HEK293 (cell line): ENCODE data around the gene APBA1.

Experiments used
- CTCF ChIA-PET: fragments of 350-600 bp; formaldehyde crosslinking; extraction: SDS; loops from one replicate; lab custom pipeline; 2021; ENCODE audit warnings: antibody characterized with exemption; lab: Yijun Ruan, JAX
- POLR2A ChIA-PET: fragments of 300-600 bp; formaldehyde crosslinking; extraction: SDS; loops from one replicate; lab custom pipeline; 2020; ENCODE audit warnings: antibody characterized with exemption, inconsistent platforms; lab: Yijun Ruan, JAX
- H3K27ac ChIP-seq: fragments of 200-500 bp; sonication (Bioruptor generic); 2 replicates; pipeline ENCODE4 v1.5.1; 2014; ENCODE audit warnings: low read depth, low read length, control low read depth, inconsistent platforms; ENCODE audit errors: extremely low read depth
- H3K36me3 ChIP-seq, 2 experiments: fragments of 200-500 bp in 1 of 2; sonication (Bioruptor generic) in 1 of 2; 1 replicate in 1 of 2; 2 replicates in 1 of 2; pipeline ENCODE4 v1.5.1; 2014 to 2017; ENCODE audit warnings: inconsistent platforms in 2 of 2, low read length in 2 of 2; ENCODE audit not compliant: control insufficient read depth in 2 of 2, insufficient read depth in 1 of 2
- H3K4me1 ChIP-seq: fragments of 200-500 bp; sonication (Bioruptor generic); 2 replicates; pipeline ENCODE4 v1.5.1; 2014; ENCODE audit warnings: mild to moderate bottlenecking, low read length, inconsistent platforms; ENCODE audit not compliant: control insufficient read depth, insufficient read depth
- H3K4me3 ChIP-seq: 2 replicates; pipeline ENCODE4 v1.5.1; 2011; ENCODE audit warnings: low read depth, mild to moderate bottlenecking, control low read depth, low read length, moderate library complexity
- H3K9me3 ChIP-seq: fragments of 200-500 bp; sonication (Bioruptor generic); 2 replicates; pipeline ENCODE4 v1.5.1; 2014; ENCODE audit warnings: low read depth, low read length, inconsistent platforms; ENCODE audit not compliant: control insufficient read depth, insufficient read depth
- GLIS1 ChIP-seq: fragments of 450-650 bp; formaldehyde crosslinking; IDR thresholded peaks from 2 replicates; pipeline ENCODE4 v1.5.1; 2016; ENCODE audit warnings: missing biosample characterization, missing genetic modification characterization
- KLF9 ChIP-seq: fragments of 450-650 bp; formaldehyde crosslinking; IDR thresholded peaks from 2 replicates; pipeline ENCODE4 v1.5.1; 2016; ENCODE audit warnings: missing biosample characterization, missing genetic modification characterization, low read depth
- SCRT2 ChIP-seq: fragments of 450-650 bp; formaldehyde crosslinking; IDR thresholded peaks from 2 replicates; pipeline ENCODE4 v1.5.1; 2016; ENCODE audit warnings: missing biosample characterization, missing genetic modification characterization
- SETDB1 ChIP-seq: IDR thresholded peaks from one replicate; pipeline ENCODE4 v1.6.1; 2017; ENCODE audit warnings: mild to moderate bottlenecking, low read length, moderate library complexity, mixed read lengths; ENCODE audit not compliant: insufficient read length
- ZBTB20 ChIP-seq: fragments of 450-650 bp; formaldehyde crosslinking; IDR thresholded peaks from 2 replicates; pipeline ENCODE4 v1.5.1; 2016; ENCODE audit warnings: missing biosample characterization, missing genetic modification characterization
- ZBTB48 ChIP-seq: fragments of 450-650 bp; formaldehyde crosslinking; IDR thresholded peaks from 2 replicates; pipeline ENCODE4 v1.5.1; 2016; ENCODE audit warnings: missing biosample characterization, missing genetic modification characterization
- ZNF132 ChIP-seq: fragments of 450-650 bp; formaldehyde crosslinking; IDR thresholded peaks from 2 replicates; pipeline ENCODE4 v1.5.1; 2017; ENCODE audit warnings: missing biosample characterization, missing genetic modification characterization, borderline replicate concordance
- ZNF140 ChIP-seq: fragments of 450-650 bp; formaldehyde crosslinking; IDR thresholded peaks from 2 replicates; pipeline ENCODE4 v1.5.1; 2016; ENCODE audit warnings: missing biosample characterization, missing genetic modification characterization
- ZNF184 ChIP-seq: fragments of 450-650 bp; IDR thresholded peaks from 2 replicates; pipeline ENCODE4 v1.5.1; 2018; ENCODE audit warnings: missing biosample characterization, mild to moderate bottlenecking, missing genetic modification characterization
- ZNF26 ChIP-seq: fragments of 450-650 bp; formaldehyde crosslinking; IDR thresholded peaks from 2 replicates; pipeline ENCODE4 v1.5.1; 2016; ENCODE audit warnings: missing biosample characterization, missing genetic modification characterization
- ZNF292 ChIP-seq: fragments of 450-650 bp; formaldehyde crosslinking; IDR thresholded peaks from 2 replicates; pipeline ENCODE4 v1.5.1; 2016; ENCODE audit warnings: low read depth, missing biosample characterization, missing genetic modification characterization, borderline replicate concordance
- ZNF302 ChIP-seq: fragments of 450-650 bp; formaldehyde crosslinking; IDR thresholded peaks from 2 replicates; pipeline ENCODE4 v1.5.1; 2016; ENCODE audit warnings: missing biosample characterization, missing genetic modification characterization, low read depth
- ZNF48 ChIP-seq: fragments of 450-650 bp; formaldehyde crosslinking; IDR thresholded peaks from 2 replicates; pipeline ENCODE4 v1.5.1; 2016; ENCODE audit warnings: missing biosample characterization, missing genetic modification characterization
- ZNF488 ChIP-seq: fragments of 450-650 bp; formaldehyde crosslinking; IDR thresholded peaks from 2 replicates; pipeline ENCODE4 v1.5.1; 2016; ENCODE audit warnings: missing biosample characterization, missing genetic modification characterization
- ZNF610 ChIP-seq: fragments of 450-650 bp; formaldehyde crosslinking; IDR thresholded peaks from 2 replicates; pipeline ENCODE4 v1.5.1; 2016; ENCODE audit warnings: missing biosample characterization, missing genetic modification characterization, borderline replicate concordance
- ZNF623 ChIP-seq: fragments of 450-650 bp; formaldehyde crosslinking; IDR thresholded peaks from 2 replicates; pipeline ENCODE4 v1.5.1; 2016; ENCODE audit warnings: missing biosample characterization, missing genetic modification characterization
- ZNF704 ChIP-seq: fragments of 450-650 bp; formaldehyde crosslinking; IDR thresholded peaks from 2 replicates; pipeline ENCODE4 v1.5.1; 2016; ENCODE audit warnings: missing biosample characterization, missing genetic modification characterization
- TF ChIP-seq, protein P1 (sequence below): fragments of 450-650 bp; formaldehyde crosslinking; IDR thresholded peaks from 2 replicates; pipeline ENCODE4 v1.5.1; 2017; ENCODE audit warnings: missing biosample characterization, missing genetic modification characterization
- TF ChIP-seq, protein P2 (sequence below): fragments of 450-650 bp; formaldehyde crosslinking; IDR thresholded peaks from 2 replicates; pipeline ENCODE4 v1.5.1; 2016; ENCODE audit warnings: missing biosample characterization, missing genetic modification characterization
- TF ChIP-seq, protein P3 (sequence below): fragments of 450-650 bp; formaldehyde crosslinking; IDR thresholded peaks from 2 replicates; pipeline ENCODE4 v1.5.1; 2016; ENCODE audit warnings: missing biosample characterization, missing genetic modification characterization

Gene APBA1

DNA sequence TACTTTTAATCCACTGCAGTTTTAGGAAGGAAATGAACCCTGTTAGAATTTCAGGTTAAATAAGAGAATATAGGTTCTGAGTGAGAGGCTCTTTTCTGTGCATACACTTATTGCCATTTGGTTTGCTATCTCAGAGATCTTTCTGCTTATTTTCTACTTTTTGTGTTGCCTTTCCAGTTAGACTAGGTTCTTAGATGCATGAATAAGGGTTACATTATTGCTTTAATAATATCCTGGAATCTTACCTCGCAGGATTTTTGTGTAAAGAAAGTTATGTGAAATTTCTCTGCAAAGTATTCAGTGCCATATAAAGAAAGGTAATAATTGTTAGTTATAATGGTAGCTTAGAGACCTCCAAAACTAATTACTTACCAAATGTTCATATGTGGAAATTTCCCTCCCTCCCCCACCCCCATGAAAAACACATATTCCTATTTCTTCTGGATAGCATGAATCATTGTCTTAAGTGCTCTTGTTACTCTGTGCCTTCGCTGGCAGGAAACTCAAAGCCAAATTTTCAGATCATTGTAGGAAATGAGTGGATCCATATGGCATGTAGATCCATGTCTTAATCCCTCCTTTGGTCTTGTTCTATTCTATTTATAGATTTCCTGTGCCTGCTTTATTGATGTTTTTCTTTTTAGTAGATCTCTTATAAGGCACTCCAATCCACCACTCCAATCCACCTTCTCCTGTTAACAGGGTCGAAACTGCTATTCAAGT lies 2.7 kb upstream of the APBA1 start (continued):
- no peak for TF ChIP-seq ZNF184

- H3K9me3 ChIP-seq, result no peaks in the 10 kb centered on the region
- CTCF ChIA-PET, result interaction anchor here (0.6 to 3.2 kb wide), 13 partner anchors 11 to 437 kb away, joined by 3 to 23 read pairs (median 5); partner anchors contain the start of gene PTAR1
- POLR2A ChIA-PET, result interaction anchor here (1.3 kb wide), 1 partner anchor 84 kb away, joined by 4 read pairs; no protein-coding TSS in a partner anchor
- H3K27ac ChIP-seq, result no peak overlapping the region
- no peaks in the 10 kb centered on the region for H3K36me3 ChIP-seq
- no peak overlapping the region for H3K4me3 ChIP-seq
- no peak for TF ChIP-seq ZNF488 (tag by site-specific recombination)
- TF ChIP-seq ZNF610, result no peak
- no peak for TF ChIP-seq ZNF292
- no peak for TF ChIP-seq ZNF704 (tag by site-specific recombination)
- no peak for TF ChIP-seq ZNF48
- no peak for TF ChIP-seq ZBTB48 (tag by site-specific recombination)
- peak; percentile 9 for TF ChIP-seq SETDB1
- TF ChIP-seq, protein P1, sequence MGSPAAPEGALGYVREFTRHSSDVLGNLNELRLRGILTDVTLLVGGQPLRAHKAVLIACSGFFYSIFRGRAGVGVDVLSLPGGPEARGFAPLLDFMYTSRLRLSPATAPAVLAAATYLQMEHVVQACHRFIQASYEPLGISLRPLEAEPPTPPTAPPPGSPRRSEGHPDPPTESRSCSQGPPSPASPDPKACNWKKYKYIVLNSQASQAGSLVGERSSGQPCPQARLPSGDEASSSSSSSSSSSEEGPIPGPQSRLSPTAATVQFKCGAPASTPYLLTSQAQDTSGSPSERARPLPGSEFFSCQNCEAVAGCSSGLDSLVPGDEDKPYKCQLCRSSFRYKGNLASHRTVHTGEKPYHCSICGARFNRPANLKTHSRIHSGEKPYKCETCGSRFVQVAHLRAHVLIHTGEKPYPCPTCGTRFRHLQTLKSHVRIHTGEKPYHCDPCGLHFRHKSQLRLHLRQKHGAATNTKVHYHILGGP, result 0 out of 2 replicates have a peak, but pooled peaks have one; percentile 39
- H3K4me1 ChIP-seq, result 0 out of 2 replicates have a peak, but pooled peaks cover 3% of the 10 kb centered on the region
Measured at GRCh38 chr9:69674112-69674685, 2.0 kb upstream of the APBA1 start.

DNA sequence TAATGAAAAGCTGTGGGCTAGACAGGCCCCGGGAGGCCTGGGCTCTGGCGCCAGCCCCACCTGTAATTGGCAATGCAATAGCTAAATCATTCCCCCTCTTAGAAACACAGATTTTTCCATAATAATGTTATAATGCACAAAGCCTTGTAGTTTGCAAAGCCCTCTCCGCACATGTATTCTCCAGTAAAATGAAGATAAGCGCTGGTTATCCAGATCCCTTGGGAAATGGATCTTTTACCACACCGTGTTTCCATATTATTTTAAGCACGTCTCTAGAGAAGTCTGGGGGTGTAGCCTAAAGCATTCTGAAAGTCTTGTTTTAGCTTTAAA lies 1.1 kb upstream of the APBA1 start:
- H3K27ac ChIP-seq, result peak overlapping the region; percentile 76
- CTCF ChIA-PET, result interaction anchor here (0.6 to 3.2 kb wide), 32 partner anchors 10 to 901 kb away, joined by 3 to 23 read pairs (median 4); partner anchors contain the start of gene PTAR1
- TF ChIP-seq ZNF26 (tag by site-specific recombination) (no peak), ZNF302 (tag by site-specific recombination) (no peak), ZNF140 (tag by site-specific recombination) (no peak), GLIS1 (tag by site-specific recombination) (peak; percentile 38; the same call in 1 of the 2 replicates), ZNF132 (tag by site-specific recombination) (0 out of 2 replicates have a peak, but pooled peaks have one; percentile 25), SCRT2 (tag by site-specific recombination) (0 out of 2 replicates have a peak, but pooled peaks have one; percentile 10), ZNF623 (tag by site-specific recombination) (no peak), KLF9 (tag by site-specific recombination) (no peak), ZBTB20 (tag by site-specific recombination) (peak; percentile 38; the same call in 1 of the 2 replicates)
- TF ChIP-seq, protein P2, sequence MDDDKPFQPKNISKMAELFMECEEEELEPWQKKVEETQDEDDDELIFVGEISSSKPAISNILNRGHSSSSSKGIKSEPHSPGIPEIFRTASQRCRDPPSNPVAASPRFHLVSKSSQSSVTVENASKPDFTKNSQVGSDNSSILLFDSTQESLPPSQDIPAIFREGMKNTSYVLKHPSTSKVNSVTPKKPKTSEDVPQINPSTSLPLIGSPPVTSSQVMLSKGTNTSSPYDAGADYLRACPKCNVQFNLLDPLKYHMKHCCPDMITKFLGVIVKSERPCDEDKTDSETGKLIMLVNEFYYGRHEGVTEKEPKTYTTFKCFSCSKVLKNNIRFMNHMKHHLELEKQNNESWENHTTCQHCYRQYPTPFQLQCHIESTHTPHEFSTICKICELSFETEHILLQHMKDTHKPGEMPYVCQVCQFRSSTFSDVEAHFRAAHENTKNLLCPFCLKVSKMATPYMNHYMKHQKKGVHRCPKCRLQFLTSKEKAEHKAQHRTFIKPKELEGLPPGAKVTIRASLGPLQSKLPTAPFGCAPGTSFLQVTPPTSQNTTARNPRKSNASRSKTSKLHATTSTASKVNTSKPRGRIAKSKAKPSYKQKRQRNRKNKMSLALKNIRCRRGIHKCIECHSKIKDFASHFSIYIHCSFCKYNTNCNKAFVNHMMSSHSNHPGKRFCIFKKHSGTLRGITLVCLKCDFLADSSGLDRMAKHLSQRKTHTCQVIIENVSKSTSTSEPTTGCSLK (tag by site-specific recombination), result no peak
- TF ChIP-seq, protein P3, sequence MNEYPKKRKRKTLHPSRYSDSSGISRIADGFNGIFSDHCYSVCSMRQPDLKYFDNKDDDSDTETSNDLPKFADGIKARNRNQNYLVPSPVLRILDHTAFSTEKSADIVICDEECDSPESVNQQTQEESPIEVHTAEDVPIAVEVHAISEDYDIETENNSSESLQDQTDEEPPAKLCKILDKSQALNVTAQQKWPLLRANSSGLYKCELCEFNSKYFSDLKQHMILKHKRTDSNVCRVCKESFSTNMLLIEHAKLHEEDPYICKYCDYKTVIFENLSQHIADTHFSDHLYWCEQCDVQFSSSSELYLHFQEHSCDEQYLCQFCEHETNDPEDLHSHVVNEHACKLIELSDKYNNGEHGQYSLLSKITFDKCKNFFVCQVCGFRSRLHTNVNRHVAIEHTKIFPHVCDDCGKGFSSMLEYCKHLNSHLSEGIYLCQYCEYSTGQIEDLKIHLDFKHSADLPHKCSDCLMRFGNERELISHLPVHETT, result no peak

More for the DNA sequence above, 1.1 kb upstream of the APBA1 start:
- POLR2A ChIA-PET, result interaction anchor here (1.3 to 1.5 kb wide), 2 partner anchors 12 to 85 kb away, joined by 4 to 6 read pairs; no protein-coding TSS in a partner anchor
- no peaks in the 10 kb centered on the region for H3K36me3 ChIP-seq
- no peaks in the 10 kb centered on the region for H3K9me3 ChIP-seq
- H3K4me1 ChIP-seq, result 0 out of 2 replicates have a peak, but pooled peaks cover 3% of the 10 kb centered on the region
- H3K4me3 ChIP-seq, result peak overlapping the region; percentile 31
